Hematopoietic multipotent progenitor cell treated with erythropoietin and hydrocortisone succinate and interleukin-3 and kit ligand, for 8 days (in vitro differentiated cells): Measurements from ENCODE around the gene BRSK2.
A peak's percentile ranks its signal among the peaks of the same experiment; 100 is the strongest.

ENCODE experiments used
- DNase-seq: peaks from one replicate; pipeline ENCODE4 v3.0.0-alpha.2; 2015

BRSK2 gene

GRCh38 chr11:1454576-1454975 is 64.8 kb downstream of the BRSK2 start:
- DNase-seq = no peak

DNA sequence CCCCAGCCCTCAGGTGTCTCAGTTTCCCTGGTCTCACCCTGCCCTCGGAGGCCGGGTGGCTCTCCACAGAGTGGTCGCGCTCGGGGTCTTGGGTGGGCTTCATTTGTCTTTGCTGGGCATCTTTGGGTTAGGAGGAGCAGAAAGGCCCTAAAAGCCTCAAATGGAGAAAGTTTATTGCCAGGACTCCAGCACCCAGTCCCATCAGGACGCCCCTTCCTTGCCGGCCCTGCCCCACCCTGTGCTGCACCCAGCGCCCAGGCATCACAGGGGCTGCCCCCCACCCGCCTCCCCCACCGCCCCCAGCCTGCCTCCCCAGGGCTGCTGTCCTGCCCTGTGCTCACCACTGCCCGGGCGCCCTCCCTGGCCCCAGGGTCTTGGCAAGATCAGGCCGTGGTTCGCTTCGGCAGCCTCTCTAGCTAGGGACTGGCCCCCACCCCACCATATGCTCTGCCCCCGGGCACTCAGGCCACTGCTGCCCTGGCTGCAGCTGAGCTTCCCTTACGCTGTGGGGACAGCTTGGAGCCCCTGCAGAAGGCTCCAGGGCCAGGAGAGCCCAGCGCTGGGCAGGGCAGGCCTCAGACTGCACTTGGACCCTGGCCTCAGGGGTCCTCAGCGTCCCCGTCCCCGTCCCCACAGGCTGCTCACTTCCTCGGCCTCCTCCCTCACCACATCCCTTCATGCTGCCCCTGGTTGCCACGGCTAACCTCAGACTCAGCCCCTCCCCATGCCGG is 65.5 kb downstream of the BRSK2 start:
- no peak for DNase-seq

DNA sequence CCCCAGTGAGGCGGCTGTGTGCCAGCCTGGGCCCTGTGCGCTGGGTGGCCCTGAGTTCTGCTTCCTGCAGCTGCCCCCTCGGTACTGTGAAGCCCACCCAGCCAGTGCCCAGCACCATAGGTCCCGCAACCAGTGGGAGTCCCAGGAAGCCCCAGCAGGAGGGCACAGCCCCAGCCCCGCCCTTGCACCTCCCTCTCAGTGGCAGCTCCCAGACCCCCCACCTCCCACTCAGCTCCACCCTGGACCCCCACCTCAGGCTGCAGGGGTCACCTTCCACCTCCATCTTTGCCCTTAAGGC is 66.0 kb downstream of the BRSK2 start:
- DNase-seq = no peak

DNA sequence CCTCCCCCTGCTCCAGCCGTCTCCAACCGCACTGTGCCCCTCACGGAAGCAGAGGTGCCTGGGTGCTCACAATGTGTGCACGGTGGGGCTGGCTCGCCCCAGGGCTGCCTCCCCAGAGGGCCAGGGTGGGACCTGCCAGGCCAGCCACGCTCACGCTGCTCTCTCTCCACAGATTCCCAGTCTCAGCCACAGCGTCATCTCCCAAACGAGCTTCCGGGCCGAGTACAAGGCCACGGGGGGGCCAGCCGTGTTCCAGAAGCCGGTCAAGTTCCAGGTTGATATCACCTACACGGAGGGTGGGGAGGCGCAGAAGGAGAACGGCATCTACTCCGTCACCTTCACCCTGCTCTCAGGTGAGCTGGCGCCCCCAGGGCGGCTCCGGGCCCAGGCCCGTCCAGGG is 66.4 kb downstream of the BRSK2 start:
- DNase-seq = no peak

DNA sequence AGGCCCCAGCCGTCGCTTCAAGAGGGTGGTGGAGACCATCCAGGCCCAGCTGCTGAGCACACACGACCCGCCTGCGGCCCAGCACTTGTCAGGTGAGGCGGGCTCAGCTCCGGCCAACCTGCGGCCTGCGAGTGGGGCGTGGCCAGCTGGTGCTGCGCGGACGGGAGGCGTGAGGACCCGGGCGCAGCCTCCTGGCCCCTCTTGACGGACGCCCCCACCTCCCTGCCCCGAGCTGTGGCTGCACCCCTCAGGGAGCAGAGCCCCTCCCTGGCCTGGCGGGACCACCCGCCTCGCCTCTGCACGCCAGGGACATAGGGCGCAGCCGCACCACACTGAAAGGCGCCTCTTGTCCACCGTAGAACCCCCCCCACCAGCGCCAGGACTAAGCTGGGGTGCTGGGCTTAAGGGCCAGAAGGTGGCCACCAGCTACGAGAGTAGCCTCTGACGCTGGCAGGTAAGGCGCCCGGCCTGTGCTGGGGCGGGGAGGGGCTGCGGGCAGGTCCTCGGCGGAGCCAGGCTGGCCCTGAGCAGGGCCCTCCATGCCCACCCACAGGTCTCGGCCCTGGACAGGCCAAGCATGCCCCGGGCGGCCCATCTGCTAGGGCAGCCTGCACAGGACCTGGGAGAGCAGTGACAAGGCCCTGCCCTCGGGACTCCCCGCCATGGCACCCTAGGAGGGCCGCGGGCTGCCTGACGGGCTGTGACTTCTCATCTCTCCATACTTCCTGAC is 67.0 kb downstream of the BRSK2 start:
- DNase-seq = no peak

DNA sequence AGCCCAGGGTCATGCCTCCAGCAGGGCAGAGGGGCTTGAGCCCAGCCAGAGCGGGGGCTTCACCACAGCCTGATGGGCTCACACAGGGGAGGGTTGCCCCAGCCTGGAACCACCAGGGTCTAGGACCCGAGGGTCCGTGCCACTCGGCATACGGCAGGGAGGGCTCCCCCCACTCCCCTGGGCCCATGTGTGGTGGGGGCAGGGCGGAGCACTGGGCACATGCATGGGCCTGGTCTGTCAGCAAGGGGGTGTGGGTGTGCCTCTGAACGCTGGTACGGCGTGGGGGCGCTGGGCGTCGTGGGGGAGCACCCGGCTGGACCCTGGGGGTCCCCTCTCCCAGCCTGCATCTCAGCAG is 67.6 kb downstream of the BRSK2 start:
- DNase-seq = no peak

DNA sequence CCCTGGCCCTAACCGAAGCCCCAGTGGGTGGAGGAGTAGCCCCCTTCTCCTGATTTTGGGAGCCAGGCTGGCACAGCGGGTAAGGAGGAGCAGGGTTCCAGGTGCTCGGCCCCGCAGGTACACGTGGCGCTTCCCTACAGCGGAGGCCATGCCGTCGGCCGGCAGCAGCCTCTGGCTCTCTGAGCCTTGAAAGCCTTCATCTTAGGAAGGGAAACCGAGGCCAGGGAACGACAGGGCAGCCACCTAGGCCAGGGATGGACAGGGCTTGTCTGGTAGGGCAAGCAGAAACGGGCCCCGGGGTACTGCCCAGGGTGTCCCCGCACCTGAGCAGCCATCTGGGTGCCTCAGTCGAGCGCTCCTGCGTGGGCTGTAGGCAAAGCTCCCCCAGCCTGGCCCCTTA is 68.1 kb downstream of the BRSK2 start:
- DNase-seq = no peak

GRCh38 chr11:1458340-1459218 is 68.8 kb downstream of the BRSK2 start:
- DNase-seq = peak; percentile 25

- DNase-seq = no peak
Observed at GRCh38 chr11:1459219-1459575, 69.5 kb downstream of the BRSK2 start.

DNA sequence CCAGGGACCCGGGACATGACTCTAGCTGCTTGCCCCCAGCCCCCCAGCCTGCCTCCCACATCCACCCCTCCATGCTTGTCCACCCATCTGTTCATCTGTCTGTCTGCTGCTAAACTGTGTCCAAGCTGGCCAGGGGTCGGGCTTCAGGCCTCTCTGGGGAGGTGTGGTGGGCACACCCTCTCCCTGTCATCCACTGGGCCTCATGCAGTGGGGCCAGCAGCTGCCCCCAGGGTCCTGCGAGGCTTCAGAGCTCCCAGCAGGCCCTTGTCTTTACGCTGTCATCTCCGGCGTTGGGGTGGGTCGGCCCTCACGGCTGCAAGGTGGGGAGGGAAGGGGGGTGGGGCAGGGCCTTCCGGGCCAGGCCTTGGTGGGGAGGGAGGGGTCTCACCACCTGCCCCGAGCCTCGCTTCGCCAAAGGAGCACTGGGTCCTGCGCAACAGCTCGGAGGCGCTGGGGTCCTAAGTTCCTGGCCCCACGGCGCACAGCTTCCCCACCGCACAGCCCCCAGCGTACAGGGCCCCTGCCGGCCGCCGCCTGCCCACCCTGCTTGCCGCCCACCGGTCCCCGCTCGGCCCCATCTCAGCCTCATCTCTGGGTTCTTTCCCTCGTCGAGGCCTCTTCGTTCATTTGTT is 70.1 kb downstream of the BRSK2 start:
- no peak for DNase-seq

GRCh38 chr11:1460396-1460985 is 70.8 kb downstream of the BRSK2 start:
- DNase-seq = no peak

GRCh38 chr11:1460986-1461825 is 71.5 kb downstream of the BRSK2 start:
- DNase-seq = no peak

- DNase-seq = no peak
Observed at GRCh38 chr11:1461826-1462697, 72.3 kb downstream of the BRSK2 start.

GRCh38 chr11:1462698-1462975 is 72.9 kb downstream of the BRSK2 start:
- DNase-seq = no peak

DNA sequence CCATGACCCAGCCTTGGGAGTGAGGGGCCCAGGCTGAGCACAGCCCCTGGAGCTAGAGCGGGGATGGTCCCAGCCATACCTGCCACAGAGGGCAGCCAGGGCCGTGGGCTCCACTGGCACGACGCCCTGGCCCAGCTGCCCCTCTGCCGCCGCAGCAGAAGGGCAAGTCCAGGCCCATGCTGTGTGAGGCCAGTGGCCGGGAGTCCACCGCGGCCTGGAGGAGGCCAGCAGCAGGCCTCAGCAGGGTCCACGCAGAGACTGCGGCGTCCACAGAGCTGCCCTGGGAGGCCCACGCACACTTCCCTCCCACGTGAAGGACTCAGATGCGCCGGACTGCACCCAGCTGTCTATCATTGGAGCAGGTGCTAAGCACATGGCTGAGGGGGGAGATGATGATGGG is 73.3 kb downstream of the BRSK2 start:
- no peak for DNase-seq

DNA sequence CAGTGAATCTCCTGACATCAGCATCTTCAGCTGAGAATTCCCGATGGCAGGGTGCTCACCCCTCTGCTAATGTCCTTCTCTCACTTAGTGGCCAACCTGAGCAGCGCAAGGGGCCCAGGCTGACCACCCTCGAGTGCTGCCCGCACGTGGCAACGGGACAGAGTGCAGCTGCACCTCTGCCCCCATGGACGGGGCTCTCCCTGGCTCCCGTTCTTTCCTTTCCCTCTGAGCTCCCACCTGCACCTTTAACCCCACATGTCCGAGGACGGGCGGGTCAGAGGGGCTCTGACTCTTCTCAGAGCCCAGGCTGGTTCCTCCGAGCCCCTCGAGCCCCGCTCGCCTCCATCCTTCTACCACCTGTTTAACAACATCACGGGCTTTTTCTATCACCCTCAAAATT is 77.0 kb downstream of the BRSK2 start:
- no peak for DNase-seq

- DNase-seq = no peak
Observed at GRCh38 chr11:1467270-1467669, 77.5 kb downstream of the BRSK2 start.

DNA sequence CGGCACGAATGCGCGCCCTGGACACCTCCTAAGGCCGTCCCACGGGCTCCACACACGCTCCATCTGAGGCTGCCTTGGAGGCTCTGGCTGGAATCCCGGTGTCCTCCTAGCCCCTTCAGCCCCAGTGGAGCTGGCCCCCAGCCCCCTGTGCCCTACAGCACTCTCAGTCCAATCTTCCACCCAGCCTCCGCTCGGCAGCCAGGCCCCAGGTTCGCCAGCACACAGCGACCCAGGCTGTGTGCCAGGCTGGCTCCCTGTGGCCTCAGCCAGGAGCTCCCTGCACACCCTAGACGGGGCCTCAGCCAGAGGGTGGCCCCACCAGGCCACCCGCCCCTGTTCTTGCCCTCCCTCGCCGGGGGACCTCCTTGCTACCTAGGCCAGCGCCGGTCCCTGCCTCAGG is 78.3 kb downstream of the BRSK2 start:
- DNase-seq = no peak

GRCh38 chr11:1468473-1469066 is 78.8 kb downstream of the BRSK2 start:
- no peak for DNase-seq

- DNase-seq = no peak
Observed at GRCh38 chr11:1469287-1469910, 79.7 kb downstream of the BRSK2 start.
